Liver (tissue), 3 donors: Measurements from ENCODE around the gene PTPA.

Source experiments
- ATF3 ChIP-seq: IDR thresholded peaks from 2 replicates; pipeline ENCODE4 v1.6.1; 2016; ENCODE audit warnings: antibody characterized with exemption
- CTCF ChIP-seq: fragments of 150-350 bp; IDR thresholded peaks from 2 replicates; pipeline ENCODE4 v1.5.1; 2017; ENCODE audit warnings: improper control_type of control experiment, low read depth, low read length; ENCODE audit not compliant: missing input control
- EGR1 ChIP-seq, 2 donors: IDR thresholded peaks; 2 replicates each; pipeline ENCODE4 v1.6.1; 2016 to 2018; ENCODE audit warnings: antibody characterized with exemption in 2 of 2, low read depth in 2 of 2
- FOXA1 ChIP-seq: IDR thresholded peaks from 2 replicates; pipeline ENCODE4 v1.6.1; 2016; ENCODE audit warnings: antibody characterized with exemption
- HNF4G ChIP-seq: IDR thresholded peaks from 2 replicates; pipeline ENCODE4 v1.6.1; 2016; ENCODE audit warnings: antibody characterized with exemption
- MAX ChIP-seq: IDR thresholded peaks from 2 replicates; pipeline ENCODE4 v1.6.1; 2016; ENCODE audit warnings: antibody characterized with exemption
- REST ChIP-seq: IDR thresholded peaks from 2 replicates; pipeline ENCODE4 v1.6.1; 2016; ENCODE audit warnings: antibody characterized with exemption, mild to moderate bottlenecking
- RXRA ChIP-seq, 2 donors: IDR thresholded peaks; 2 replicates each; pipeline ENCODE4 v1.6.1; 2017 to 2018; ENCODE audit warnings: antibody characterized with exemption in 2 of 2, mild to moderate bottlenecking in 1 of 2
- TAF1 ChIP-seq: conservative IDR thresholded peaks from 2 replicates; pipeline ENCODE4 v1.6.1; 2016; ENCODE audit warnings: antibody characterized with exemption, mild to moderate bottlenecking
- YY1 ChIP-seq: IDR thresholded peaks from 2 replicates; pipeline ENCODE4 v1.6.1; 2016; ENCODE audit warnings: antibody characterized with exemption, mild to moderate bottlenecking
- donor health status: healthy.
- donor health status: healthy.

- TF ChIP-seq CTCF (no peak), ATF3 (no peak), TAF1 (no peak), REST (no peak), YY1 (no peak), HNF4G (no peak), RXRA (IDR thresholded peaks at IDR 0.05) (no peak), MAX (no peak), FOXA1 (no peak), EGR1 (IDR thresholded peaks at IDR 0.05; ENCODE audit: low read depth in 2 of 2) (no peak)
These were observed 31.4 kb upstream of the PTPA start for GRCh38 chr9:129079829-129080228.
